GM23248 (cell line): ENCODE results near the gene ZNF133.

Source experiments
- EZH2 ChIP-seq: fragments of 200-600 bp; sonication (generic); IDR thresholded peaks from 2 replicates; pipeline ENCODE4 v1.6.1; 2018; ENCODE audit warnings: antibody characterized with exemption, mild to moderate bottlenecking; ENCODE audit not compliant: insufficient read depth, poor library complexity, severe bottlenecking
- EZH2phosphoT487 ChIP-seq: fragments of 200-600 bp; sonication (generic); IDR thresholded peaks from 2 replicates; pipeline ENCODE4 v1.6.1; 2018; ENCODE audit warnings: antibody characterized with exemption, moderate library complexity, mild to moderate bottlenecking, low read depth; ENCODE audit not compliant: insufficient read depth

DNA sequence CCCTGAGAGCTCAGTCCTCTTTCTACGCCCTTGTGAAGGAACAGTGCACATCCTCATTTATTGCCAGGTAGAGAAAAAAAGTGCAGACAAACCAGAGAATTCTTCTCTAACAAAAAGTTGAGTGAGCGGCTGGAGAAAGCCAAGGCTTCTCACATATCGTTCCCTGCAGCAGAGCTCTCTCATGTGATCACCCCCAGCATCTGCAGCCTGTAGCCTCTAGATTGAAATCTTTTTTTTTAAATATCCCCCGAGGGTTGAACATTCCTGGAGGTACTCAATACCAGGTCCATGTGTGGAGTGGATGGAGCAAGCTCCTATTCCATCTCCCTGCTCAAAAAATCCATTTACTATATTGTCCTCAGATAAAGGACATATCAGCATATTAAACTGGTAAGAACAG lies 22.9 kb upstream of the ZNF133 start:
- TF ChIP-seq EZH2 (no peak), EZH2phosphoT487 (no peak)
